GM10847 (cell line): ENCODE results near the gene ACER1.

Source experiments
- POLR2A ChIP-seq: IDR thresholded peaks from 2 replicates; pipeline ENCODE4 v1.6.1; 2011; ENCODE audit not compliant: insufficient read length; ENCODE audit errors: extremely low read depth

The ACER1 gene, protein sequence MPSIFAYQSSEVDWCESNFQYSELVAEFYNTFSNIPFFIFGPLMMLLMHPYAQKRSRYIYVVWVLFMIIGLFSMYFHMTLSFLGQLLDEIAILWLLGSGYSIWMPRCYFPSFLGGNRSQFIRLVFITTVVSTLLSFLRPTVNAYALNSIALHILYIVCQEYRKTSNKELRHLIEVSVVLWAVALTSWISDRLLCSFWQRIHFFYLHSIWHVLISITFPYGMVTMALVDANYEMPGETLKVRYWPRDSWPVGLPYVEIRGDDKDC

GRCh38 chr19:6333439-6333838, at the start of gene ACER1:
Gene ACER1 (minus strand): TSS chr19:6333612. CDS start chr19:6333551, 61 bp downstream.
- TF ChIP-seq POLR2A, result no peak

DNA sequence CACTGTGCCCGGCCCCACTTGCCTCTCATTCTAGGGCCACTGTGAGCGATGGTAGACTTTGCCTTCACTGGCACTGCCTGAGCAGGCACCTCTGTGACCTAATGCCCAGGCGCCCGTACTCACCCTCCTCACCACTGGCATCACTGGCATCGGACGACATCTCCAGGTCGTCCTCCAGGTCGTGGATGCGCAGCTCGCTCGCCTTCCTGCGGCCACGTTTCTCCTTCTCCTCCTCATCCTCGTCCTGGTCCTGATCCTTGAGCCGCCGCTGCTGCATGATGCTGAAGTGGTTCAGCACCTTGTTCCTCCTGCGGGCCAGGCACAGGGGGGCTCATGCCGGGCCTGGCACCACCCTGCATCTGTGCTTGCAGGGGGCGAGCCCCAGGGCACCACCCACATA, 49.8 kb upstream of the ACER1 start:
- no peak for TF ChIP-seq POLR2A

DNA sequence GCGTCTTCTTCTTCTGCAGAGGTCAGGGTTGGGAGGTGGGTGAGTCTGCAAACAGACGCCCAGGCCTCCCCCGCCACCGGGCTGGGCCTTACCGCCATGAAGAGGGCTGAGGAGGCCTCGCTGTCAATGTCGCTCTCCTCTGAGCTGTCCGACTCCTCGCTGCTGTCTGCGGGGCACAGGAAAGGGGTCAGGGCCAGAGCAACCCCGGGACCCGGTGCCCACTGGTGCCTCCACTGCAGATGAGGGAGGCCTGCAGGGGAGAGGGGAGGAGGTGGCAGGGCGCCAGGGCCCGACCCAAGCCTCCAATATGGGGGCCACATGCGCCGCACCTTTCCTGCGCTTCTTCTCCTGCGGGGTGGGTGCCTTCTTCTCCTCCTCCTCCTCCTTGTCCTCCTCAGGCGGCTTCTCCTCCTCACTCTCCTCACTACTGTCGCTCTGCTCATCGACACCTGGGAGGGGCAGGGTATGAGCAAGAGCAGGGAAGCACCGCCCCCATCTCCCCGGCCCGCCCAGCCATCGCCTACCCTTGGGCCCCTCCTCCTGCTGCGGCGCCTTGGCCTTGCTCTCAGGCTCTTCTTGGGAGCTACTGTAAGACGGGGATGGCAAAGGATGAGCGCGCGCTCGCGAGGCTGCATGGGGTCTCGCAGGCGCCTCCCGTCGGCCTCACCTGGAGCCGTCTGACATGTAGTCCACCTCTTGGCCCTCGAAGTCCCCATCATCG, 47.8 kb upstream of the ACER1 start:
- TF ChIP-seq POLR2A, result no peak

GRCh38 chr19:6379744-6380143, 46.3 kb upstream of the ACER1 start:
- no peak for TF ChIP-seq POLR2A

DNA sequence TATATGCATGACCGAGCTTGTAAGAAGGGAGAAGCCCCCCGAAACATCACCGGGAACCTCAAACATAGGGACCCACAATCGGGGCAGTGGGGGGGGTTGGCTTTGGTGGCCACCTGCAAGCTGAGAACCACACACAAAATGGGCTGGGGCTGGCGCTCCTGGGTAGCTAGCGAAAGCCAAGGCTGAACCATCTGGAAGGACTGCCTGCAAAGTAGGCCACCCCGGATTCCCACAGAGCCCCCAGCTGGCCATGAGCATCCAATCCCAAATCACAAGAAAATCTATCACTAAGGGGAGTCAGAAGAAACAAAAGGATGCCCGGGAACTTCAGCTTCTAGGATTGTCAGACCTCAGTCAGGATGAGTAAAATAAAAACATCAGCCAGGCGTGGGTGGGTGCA, 45.1 kb upstream of the ACER1 start:
- no peak for TF ChIP-seq POLR2A

DNA sequence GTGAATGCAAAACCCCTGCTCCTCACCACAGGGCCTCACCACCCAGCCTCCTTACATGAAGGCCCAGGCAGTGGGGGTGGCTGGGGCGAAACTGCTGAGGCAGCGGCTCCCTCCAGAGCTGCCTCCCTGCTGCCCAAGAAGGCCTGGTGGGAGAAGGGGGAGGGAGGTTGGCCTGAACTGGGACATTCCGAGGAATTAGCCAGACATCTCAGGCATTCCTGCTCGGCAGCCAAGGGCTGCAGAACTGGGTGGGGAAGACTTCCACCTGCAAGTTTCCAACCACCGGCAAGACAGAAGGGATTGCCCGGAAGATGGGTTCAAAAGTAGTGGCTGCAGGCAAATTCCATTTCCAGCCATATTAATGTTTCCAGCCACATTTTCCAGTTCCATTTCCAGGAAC, 44.6 kb upstream of the ACER1 start:
- no peak for TF ChIP-seq POLR2A

DNA sequence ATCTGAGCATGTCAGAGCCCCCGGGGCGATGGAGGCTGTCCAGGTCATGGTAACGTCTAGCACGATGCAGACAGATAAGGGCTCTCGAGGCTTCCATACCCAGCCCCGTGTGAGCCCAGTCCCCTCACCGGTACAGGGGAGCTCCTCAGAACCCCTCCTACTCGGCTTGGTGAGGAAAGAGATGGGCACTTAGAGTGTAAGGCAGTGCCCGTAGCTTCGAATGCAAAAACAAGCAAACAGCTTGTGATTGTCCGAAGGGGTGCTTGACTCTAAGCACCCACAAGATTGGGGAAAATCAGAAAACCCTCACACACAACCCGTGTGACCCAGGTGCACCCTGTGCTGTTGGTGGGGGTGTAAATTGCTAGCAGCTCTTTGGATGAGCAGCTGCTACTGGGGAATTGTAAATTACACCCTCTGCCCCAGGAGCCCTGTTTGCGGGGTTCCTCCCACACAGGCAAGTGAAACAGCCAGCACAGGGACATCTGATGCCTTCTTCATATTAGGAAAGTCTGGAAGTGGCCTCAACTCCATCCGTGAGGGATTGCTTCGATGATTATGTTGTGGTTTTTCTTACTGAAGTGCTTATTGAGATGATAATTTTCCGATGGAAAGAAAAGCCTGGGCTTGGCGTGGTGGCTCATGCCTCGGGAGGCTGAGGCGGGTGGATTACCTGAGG, 43.2 kb upstream of the ACER1 start:
- TF ChIP-seq POLR2A, result no peak

DNA sequence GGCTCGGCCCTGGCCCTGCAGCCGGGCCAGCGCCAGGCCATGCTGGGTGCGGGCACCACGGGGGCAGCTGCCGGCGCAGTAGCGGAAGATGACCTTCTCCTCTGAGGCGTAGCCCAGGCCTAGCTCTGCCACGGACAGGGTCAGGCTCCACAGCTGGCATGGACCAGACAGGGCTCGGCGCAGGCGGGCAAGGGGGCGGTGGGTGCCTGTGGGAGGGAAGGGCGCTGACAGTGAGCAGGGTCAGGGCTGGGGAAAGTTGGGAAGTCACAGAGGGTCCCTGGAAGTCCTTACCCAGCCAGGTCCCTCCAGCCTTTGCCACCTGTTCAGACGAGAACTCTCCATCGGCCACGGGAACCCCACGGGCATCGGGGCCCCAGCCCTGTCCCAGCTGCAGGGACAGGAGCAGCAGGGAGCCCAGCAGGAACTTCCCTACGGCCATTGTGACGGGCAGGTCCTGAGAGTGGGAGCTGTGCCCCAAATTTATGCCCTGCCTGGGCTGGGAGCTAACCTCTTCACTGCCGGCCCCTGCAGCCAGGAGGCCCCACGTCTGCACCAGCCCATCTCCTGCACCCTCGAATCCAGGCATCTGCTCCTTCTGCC, 42.1 kb upstream of the ACER1 start, which contains the start of gene PSPN:
Gene PSPN (minus strand): TSS at position 523 of the 600 bp plus-strand sequence. CDS start 84 bp downstream, at position 439.
- TF ChIP-seq POLR2A, result no peak

GRCh38 chr19:6374711-6375410, 41.4 kb upstream of the ACER1 start:
- no peak for TF ChIP-seq POLR2A

- no peak for TF ChIP-seq POLR2A
These were observed 40.8 kb upstream of the ACER1 start for GRCh38 chr19:6374161-6374709.

DNA sequence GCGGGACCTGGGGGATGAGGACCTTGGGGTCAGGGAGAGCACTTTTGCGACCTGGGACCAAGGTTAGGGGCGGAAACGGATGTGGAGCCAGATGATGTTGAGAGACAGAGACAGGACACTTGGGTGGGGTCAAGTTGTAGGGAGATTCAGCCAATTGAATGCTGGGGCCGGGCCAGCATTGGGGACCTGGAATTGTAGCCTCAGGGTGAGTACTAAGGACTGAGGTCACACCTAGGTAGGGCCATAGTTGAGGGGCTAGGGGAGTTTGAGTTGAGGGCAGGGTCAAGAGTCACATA, 40.3 kb upstream of the ACER1 start:
- no peak for TF ChIP-seq POLR2A

- TF ChIP-seq POLR2A, result no peak
These were observed 39.8 kb upstream of the ACER1 start for GRCh38 chr19:6373096-6373812.

GRCh38 chr19:6372594-6373095, 39.2 kb upstream of the ACER1 start, which contains the start of gene ALKBH7:
Gene ALKBH7 (plus strand): TSS chr19:6372794. CDS start chr19:6372821, 27 bp downstream.
- TF ChIP-seq POLR2A, result peak; percentile 18

DNA sequence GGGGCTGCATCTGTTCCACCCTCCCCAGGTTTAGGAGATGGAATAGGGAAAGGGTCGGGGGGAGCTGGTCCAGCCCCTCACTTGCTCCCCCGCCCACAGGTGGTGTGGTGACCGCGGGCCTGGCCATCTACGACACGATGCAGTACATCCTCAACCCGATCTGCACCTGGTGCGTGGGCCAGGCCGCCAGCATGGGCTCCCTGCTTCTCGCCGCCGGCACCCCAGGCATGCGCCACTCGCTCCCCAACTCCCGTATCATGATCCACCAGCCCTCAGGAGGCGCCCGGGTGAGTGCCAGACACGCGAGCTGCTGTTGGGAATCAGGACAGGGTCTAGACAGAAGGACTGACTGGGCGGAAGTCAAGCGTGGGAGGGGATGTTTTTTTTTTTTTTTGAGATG, 30.9 kb upstream of the ACER1 start:
- no peak for TF ChIP-seq POLR2A
